Activated B cell treated with CpG ODN at 0.5 μM for 24 hours (primary cell): ENCODE data around the gene TIMM17B. TPM values are rescaled to one million over a fixed set of nuclear protein-coding genes. Genes with fewer than 3 reads are reported as not detected.
A peak's percentile ranks its signal among the peaks of the same experiment; 100 is the strongest.
"Not testable (repeated sequence)": the region's sequence is repeated elsewhere in the genome, so short reads cannot be mapped to it uniquely, and the experiment has no call there.

Experiments used
- ATAC-seq: fragments of 200-7000 bp; cut with Tn5 transposase; one replicate; pipeline ENCODE4 v1.10.0; 2021; ENCODE audit warnings: low read depth, mild to moderate bottlenecking, moderate library complexity
- CTCF ChIA-PET: fragments of 350-600 bp; sonication (Branson Sonifier 250); formaldehyde crosslinking; loops from one replicate; lab custom pipeline; 2021; ENCODE audit warnings: antibody characterized with exemption; lab: Charles Lee
- POLR2A ChIA-PET: fragments of 350-600 bp; sonication (Branson Sonifier 250); formaldehyde crosslinking; loops from one replicate; lab custom pipeline; 2021; ENCODE audit warnings: antibody characterized with exemption; lab: Charles Lee
- DNase-seq: peaks from one replicate; pipeline ENCODE4 v3.0.0; 2022
- H3K27ac Mint-ChIP-seq: one replicate; pipeline ENCODE4 v1.8.0; 2020; ENCODE audit warnings: mixed read lengths
- H3K27me3 Mint-ChIP-seq: one replicate; pipeline ENCODE4 v1.8.0; 2021; ENCODE audit warnings: mixed read lengths
- H3K36me3 Mint-ChIP-seq: one replicate; pipeline ENCODE4 v1.8.0; 2021; ENCODE audit warnings: low read depth, mixed read lengths
- H3K4me1 Mint-ChIP-seq: one replicate; pipeline ENCODE4 v1.8.0; 2021; ENCODE audit warnings: mixed read lengths
- H3K4me3 Mint-ChIP-seq: one replicate; pipeline ENCODE4 v1.8.0; 2020; ENCODE audit warnings: mild to moderate bottlenecking, mixed read lengths
- H3K9me3 Mint-ChIP-seq: one replicate; pipeline ENCODE4 v1.8.0; 2020; ENCODE audit warnings: mixed read lengths
- CTCF ChIP-seq: fragments of 200-600 bp; IDR thresholded peaks from one replicate; pipeline ENCODE4 v1.8.0; 2022; ENCODE audit warnings: antibody characterized with exemption, mild to moderate bottlenecking
- intact Hi-C: fragments of 100-400 bp; cut with micrococcal nuclease; formaldehyde crosslinking; loops from one replicate; pipeline ENCODE4 v1.15.1; 2024
- total RNA-seq: library from RNA; stranded (reverse); gene quantifications from 2 replicates; pipeline ENCODE4 v1.2.3, GENCODE V29; 2022

Gene TIMM17B
- total RNA-seq, 1 donor from 2014 or later: 47.8 TPM

GRCh38 chrX:48890296-48890925 lies 7.2 kb downstream of the TIMM17B start:
- ChIA-PET CTCF (interaction anchor here (1.0 to 3.0 kb wide), 3 partner anchors 50 to 214 kb away, joined by 3 to 17 read pairs (median 9); no protein-coding TSS in a partner anchor), POLR2A (interaction anchor here (0.8 to 2.6 kb wide), 8 partner anchors 21 to 214 kb away, joined by 3 to 51 read pairs (median 7); partner anchors contain the start of genes OTUD5, SLC35A2 and TFE3)
- peak overlapping the region; percentile 82 for H3K4me3 Mint-ChIP-seq
- TF ChIP-seq CTCF: no peak
- peaks cover 10% of the 10 kb centered on the region for H3K36me3 Mint-ChIP-seq
- intact Hi-C loops: loop anchor here (2.0 to 5.0 kb wide), 3 partner anchors 26 to 243 kb away; no protein-coding TSS in a partner anchor
- H3K27me3 Mint-ChIP-seq: no peaks in the 10 kb centered on the region
- peaks cover 16% of the 10 kb centered on the region for H3K4me1 Mint-ChIP-seq
- no peaks in the 10 kb centered on the region for H3K9me3 Mint-ChIP-seq
- peak overlapping the region; percentile 57 for H3K27ac Mint-ChIP-seq
- no peak for DNase-seq
- no peak for ATAC-seq

GRCh38 chrX:48886586-48886985 lies 11.0 kb downstream of the TIMM17B start:
- intact Hi-C loops, H3K9me3 Mint-ChIP-seq, H3K27me3 Mint-ChIP-seq, H3K4me3 Mint-ChIP-seq, ATAC-seq, H3K4me1 Mint-ChIP-seq, DNase-seq, H3K27ac Mint-ChIP-seq, POLR2A ChIA-PET, H3K36me3 Mint-ChIP-seq: not testable (repeated sequence)
- CTCF ChIA-PET: interaction anchor here (0.6 to 1.3 kb wide), 2 partner anchors 62 to 235 kb away, joined by 3 to 4 read pairs; no protein-coding TSS in a partner anchor

GRCh38 chrX:48883729-48884128 lies 13.8 kb downstream of the TIMM17B start:
- H3K4me1 Mint-ChIP-seq: no peaks in the 10 kb centered on the region
- no peaks in the 10 kb centered on the region for H3K36me3 Mint-ChIP-seq
- ChIA-PET CTCF (no interaction called here), POLR2A (no interaction called here)
- ATAC-seq (no peak), DNase-seq (no peak)
- no peaks in the 10 kb centered on the region for H3K27me3 Mint-ChIP-seq
- TF ChIP-seq CTCF: no peak
- intact Hi-C loops: no loop called here
- no peak overlapping the region for H3K4me3 Mint-ChIP-seq
- no peak overlapping the region for H3K27ac Mint-ChIP-seq
- no peaks in the 10 kb centered on the region for H3K9me3 Mint-ChIP-seq

GRCh38 chrX:48876944-48877343 lies 20.6 kb downstream of the TIMM17B start:
- CTCF ChIA-PET: not testable (repeated sequence)

GRCh38 chrX:48872017-48872416 lies 25.6 kb downstream of the TIMM17B start:
- ATAC-seq, H3K9me3 Mint-ChIP-seq, H3K4me3 Mint-ChIP-seq, H3K27ac Mint-ChIP-seq, DNase-seq, H3K27me3 Mint-ChIP-seq, CTCF ChIA-PET, intact Hi-C loops, POLR2A ChIA-PET, H3K4me1 Mint-ChIP-seq, H3K36me3 Mint-ChIP-seq: not testable (repeated sequence)

More at GRCh38 chrX:48876944-48877343, 20.6 kb downstream of the TIMM17B start:
- H3K9me3 Mint-ChIP-seq, POLR2A ChIA-PET, H3K36me3 Mint-ChIP-seq, ATAC-seq, intact Hi-C loops, H3K4me1 Mint-ChIP-seq, H3K27ac Mint-ChIP-seq, H3K4me3 Mint-ChIP-seq, H3K27me3 Mint-ChIP-seq, DNase-seq: not testable (repeated sequence)

GRCh38 chrX:48864210-48864609 lies 33.4 kb downstream of the TIMM17B start:
- ChIA-PET CTCF (no interaction called here), POLR2A (no interaction called here)
- ATAC-seq (no peak), DNase-seq (no peak)
- no peak overlapping the region for H3K27ac Mint-ChIP-seq
- no peak for TF ChIP-seq CTCF
- H3K9me3 Mint-ChIP-seq: no peaks in the 10 kb centered on the region
- H3K36me3 Mint-ChIP-seq: no peaks in the 10 kb centered on the region
- H3K4me1 Mint-ChIP-seq: no peaks in the 10 kb centered on the region
- H3K4me3 Mint-ChIP-seq: no peak overlapping the region
- peaks cover 4% of the 10 kb centered on the region for H3K27me3 Mint-ChIP-seq
- intact Hi-C loops: no loop called here
